A549 treated with CORT108297 at 1 μM for 4 hours (cell line): ENCODE measurements around the gene LGALS12. TPM values are rescaled to one million over a fixed set of nuclear protein-coding genes. Genes with fewer than 3 reads are reported as not detected.

Source experiments
- total RNA-seq: library from RNA; stranded (reverse); fragments of 200-300 nt; extraction: Qiagen RNA extraction; gene quantifications from 5 replicates; pipeline ENCODE4 v1.2.3, GENCODE V29; 2022

Gene LGALS12, protein sequence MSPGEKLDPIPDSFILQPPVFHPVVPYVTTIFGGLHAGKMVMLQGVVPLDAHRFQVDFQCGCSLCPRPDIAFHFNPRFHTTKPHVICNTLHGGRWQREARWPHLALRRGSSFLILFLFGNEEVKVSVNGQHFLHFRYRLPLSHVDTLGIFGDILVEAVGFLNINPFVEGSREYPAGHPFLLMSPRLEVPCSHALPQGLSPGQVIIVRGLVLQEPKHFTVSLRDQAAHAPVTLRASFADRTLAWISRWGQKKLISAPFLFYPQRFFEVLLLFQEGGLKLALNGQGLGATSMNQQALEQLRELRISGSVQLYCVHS
- total RNA-seq, result not detected in 5 replicates

DNA sequence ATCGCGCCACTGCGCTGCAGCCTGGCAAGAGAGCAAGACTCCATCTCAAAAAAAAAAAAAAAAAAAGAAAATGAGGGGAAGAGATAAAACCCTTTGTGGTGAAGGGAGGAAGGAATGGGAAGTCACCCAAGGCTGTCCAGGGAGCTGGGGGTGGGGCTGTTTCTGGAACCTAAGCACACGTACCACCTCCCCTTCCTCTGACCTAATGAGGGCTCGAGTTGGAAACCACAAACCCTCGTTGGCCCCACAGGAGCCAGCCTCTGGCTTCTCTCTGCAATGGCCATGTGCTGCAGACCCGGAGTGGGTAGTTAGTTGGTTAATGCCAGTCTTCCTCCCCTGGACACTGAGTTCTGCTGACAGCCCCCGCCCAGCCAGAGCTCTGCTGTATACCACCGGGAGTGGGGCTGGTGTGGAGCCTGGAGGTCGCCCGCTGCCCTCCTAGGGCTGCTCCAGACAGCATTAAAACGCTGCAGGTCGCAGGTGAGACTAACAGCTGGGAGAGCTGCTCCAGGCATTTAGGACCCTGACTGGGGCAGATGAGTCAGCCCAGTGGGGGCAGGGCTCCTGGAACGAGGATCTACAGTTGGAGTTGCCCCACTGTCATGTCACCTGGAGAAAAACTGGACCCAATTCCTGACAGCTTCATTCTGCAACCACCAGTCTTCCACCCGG lies at the start of gene LGALS12:
TSS of gene LGALS12 (plus strand) at position 228 of the 672 bp plus-strand sequence. CDS start at position 603, 375 bp downstream.

DNA sequence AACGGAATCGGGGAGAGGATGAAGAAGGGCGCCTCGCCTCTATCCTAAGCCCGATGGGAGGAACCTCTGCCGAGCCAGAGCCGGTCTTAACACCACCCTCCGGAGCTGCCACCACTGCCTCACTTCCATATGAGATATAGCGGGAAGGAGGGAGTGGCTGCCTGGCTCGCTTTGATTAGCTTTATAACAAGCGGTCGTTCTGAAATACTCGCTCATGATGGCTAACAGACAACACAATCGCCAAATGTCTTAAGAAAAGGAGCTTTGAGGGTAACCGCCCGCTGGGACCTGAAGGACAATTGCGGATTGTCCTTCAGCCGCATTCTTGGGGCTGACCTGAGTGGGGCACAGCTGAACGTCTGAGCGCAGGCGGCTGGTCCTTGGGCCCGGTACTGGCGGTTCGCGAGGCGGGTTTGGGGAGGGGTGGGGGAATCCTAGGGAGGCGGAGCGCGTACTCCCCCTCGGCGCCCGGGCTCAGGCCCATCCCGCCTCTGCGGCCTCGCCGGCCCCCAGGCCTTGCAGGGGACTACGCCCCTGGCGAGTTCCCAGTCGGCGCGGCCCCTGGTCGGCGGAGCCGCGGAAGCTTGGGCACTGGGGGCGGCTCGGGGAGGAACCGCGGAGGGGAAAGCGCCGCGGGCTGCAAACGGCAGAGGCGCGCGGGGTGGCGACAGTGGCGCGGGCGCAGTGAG lies 15.2 kb upstream of the LGALS12 start, which contains the start of gene PLAAT5:
TSS of gene PLAAT5 (minus strand) at position 617 of the 689 bp plus-strand sequence. CDS start at position 484, 133 bp downstream.

DNA sequence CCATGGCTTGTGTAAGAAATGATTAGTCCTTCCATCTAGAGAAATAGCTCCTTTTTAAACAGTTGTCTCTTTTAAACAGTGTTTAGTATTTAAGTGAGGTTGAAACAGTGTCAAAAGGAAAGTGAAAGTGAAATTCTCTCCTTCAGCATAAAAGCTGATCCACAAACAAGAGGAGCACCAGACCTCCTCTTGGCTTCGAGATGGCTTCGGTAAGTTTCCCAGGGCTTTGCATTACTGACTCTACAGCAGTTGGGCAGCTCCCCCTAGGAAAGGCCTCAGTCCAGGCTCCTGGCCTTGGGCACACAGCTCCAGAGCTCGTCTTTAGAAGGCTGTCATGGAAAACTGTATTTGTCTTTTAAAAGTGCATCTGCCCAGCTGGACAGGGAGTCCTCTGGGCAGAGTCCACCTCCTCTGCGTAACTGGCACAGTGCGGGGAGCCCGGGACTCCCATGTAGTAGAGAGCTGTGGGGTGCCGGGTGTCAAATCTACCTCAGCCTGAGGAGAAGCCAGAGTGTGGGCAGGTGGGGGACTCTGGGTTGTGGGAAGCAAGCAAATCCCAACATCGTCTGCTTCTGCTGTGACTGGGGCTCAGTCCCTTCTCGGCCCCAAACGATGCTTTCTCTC lies 30.9 kb downstream of the LGALS12 start, which contains the start of gene PLAAT4:
TSS of gene PLAAT4 (plus strand) at position 140 of the 624 bp plus-strand sequence. CDS start at position 201, 61 bp downstream.

GRCh38 chr11:63563201-63564055 lies 57.5 kb downstream of the LGALS12 start, which contains the start of gene PLAAT2:
Gene PLAAT2 (minus strand): TSS chr11:63563379. CDS start chr11:63563324, 55 bp downstream.

Other genes with a start within 250 kb of the LGALS12 start
- not detected in 5 replicates for gene SLC22A9, start 136.3 kb upstream of the LGALS12 start, total RNA-seq
- 0.05 to 0.06 TPM in 2 of 5 replicates, not detected in the others for gene PLAAT5, start 14.9 kb upstream of the LGALS12 start, total RNA-seq
- 1.3 to 2.6 TPM (median 2.0 TPM) in 5 replicates for gene PLAAT4, start 30.7 kb downstream of the LGALS12 start, total RNA-seq
- 0.18 to 0.60 TPM (median 0.46 TPM) in 5 replicates for gene PLAAT2, start 57.3 kb downstream of the LGALS12 start, total RNA-seq
- 43.3 to 62.2 TPM (median 54.1 TPM) in 5 replicates for gene PLAAT3, start 108.3 kb downstream of the LGALS12 start, total RNA-seq
- 27.3 to 33.2 TPM (median 30.8 TPM) in 5 replicates for gene ATL3, start 165.3 kb downstream of the LGALS12 start, total RNA-seq
- 98.8 to 119 TPM (median 101 TPM) in 5 replicates for gene RTN3, start 175.4 kb downstream of the LGALS12 start, total RNA-seq